ENCODE data around the gene ERP27.

- TF ChIP-seq CTCF (IDR thresholded peaks at IDR 0.05; ENCODE audit: low read depth, low read length) (no peak), POLR2A (IDR thresholded peaks at IDR 0.05; ENCODE audit: extremely low read depth, insufficient read length) (no peak), MAX (IDR thresholded peaks at IDR 0.05; ENCODE audit: low read depth, low read length) (no peak), MYC (IDR thresholded peaks at IDR 0.05; ENCODE audit: low read depth, low read length) (no peak)
These were observed 48.1 kb upstream of the ERP27 start for GRCh38 chr12:14986449-14986848.
